Midbrain (tissue), 1 donor: ENCODE measurements around the gene MPV17L2.

Experiments used
- DNase-seq: peaks from one replicate; lab custom pipeline; 2025; lab: John Stamatoyannopoulos, UW

MPV17L2 gene

DNA sequence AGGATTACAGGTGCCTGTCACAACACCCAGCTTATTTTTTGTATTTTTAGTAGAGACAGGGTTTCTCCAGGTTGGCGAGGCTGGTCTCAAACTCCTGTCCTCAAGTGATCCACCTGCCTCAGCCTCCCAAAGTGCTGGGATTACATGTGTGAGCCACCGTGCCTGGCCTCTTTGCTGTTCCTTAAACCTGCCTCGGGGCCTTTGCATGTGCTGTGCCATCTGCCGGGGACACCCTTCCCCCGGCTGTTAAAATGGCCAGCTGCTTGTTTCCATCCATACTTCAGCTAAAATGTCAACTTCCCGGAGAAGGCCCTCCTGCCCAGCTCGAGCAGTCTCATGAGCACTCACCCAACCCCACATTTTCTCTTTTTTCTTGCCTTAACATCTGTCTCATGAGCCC lies 52.3 kb downstream of the MPV17L2 start:
- DNase-seq = no peak
